ENCODE results near the gene BCLAF1. TPM values are rescaled to one million over a fixed set of nuclear protein-coding genes. Genes with fewer than 3 reads are reported as not detected.

BCLAF1 gene
- total and polyA plus RNA-seq, 2 donors (not counting 3 experiments of a cell fraction or from before 2014, with no cell fraction given): 23.4 to 151 TPM

GRCh38 chr6:136280032-136280609 is 9.5 kb downstream of the BCLAF1 start:
- FAIRE-seq (no peak), DNase-seq (ENCODE audit: low read depth, low spot score) (no peak)
- peaks cover 3 to 17% of the 10 kb centered on the region in 2 experiments for H3K36me3 ChIP-seq (ENCODE audit: control insufficient read depth in 2 of 2, extremely low read depth in 1 of 2, insufficient read depth in 2 of 2, low read length in 2 of 2)
- H2AFZ ChIP-seq (ENCODE audit: low read depth, low read length): no peak overlapping the region
- H3K79me2 ChIP-seq (ENCODE audit: control insufficient read depth, insufficient read depth, low read length): peaks cover 84% of the 10 kb centered on the region
- TF ChIP-seq EZH2 (IDR thresholded peaks at IDR 0.05; ENCODE audit: borderline replicate concordance, low read depth, low read length, severe bottlenecking) (no peak), MYC (IDR thresholded peaks at IDR 0.05; ENCODE audit: low read depth, low read length) (no peak), POLR2AphosphoS5 (IDR thresholded peaks at IDR 0.05; ENCODE audit: insufficient read depth, low read depth, low read length) (no peak), JUN (IDR thresholded peaks at IDR 0.05; ENCODE audit: borderline replicate concordance, insufficient read depth, insufficient read length, low read depth) (no peak), MAX (IDR thresholded peaks at IDR 0.05; ENCODE audit: insufficient read depth, insufficient read length) (no peak), GATA2 (IDR thresholded peaks at IDR 0.05; ENCODE audit: insufficient read depth, insufficient read length, low read depth, low read length) (no peak), FOS (IDR thresholded peaks at IDR 0.05; ENCODE audit: borderline replicate concordance, insufficient read depth, low read length) (no peak), CTCF (IDR thresholded peaks at IDR 0.05; ENCODE audit: extremely low read depth in 1 of 2, insufficient read depth in 1 of 2, low read depth in 1 of 2, low read length in 2 of 2) (no peak), POLR2A (IDR thresholded peaks at IDR 0.05; ENCODE audit: low read depth, low read length) (no peak)
- POLR2A ChIA-PET: no interaction called here
- intact Hi-C loops (cut with micrococcal nuclease): no loop called here
- H3K9ac ChIP-seq (replicated peaks; ENCODE audit: extremely low read depth, insufficient read depth, low read length): no peak overlapping the region
- H3K27me3 ChIP-seq (ENCODE audit: control insufficient read depth in 2 of 2, insufficient read depth in 2 of 2, low read length in 2 of 2): no peaks in the 10 kb centered on the region
- H3K27ac ChIP-seq (ENCODE audit: insufficient read depth, low read depth, low read length): no peak overlapping the region
- no peak overlapping the region for H3K4me3 ChIP-seq (replicated peaks in 1 of 3; ENCODE audit: insufficient read depth in 1 of 3, low read depth in 1 of 3, low read length in 3 of 3)
- BruUV-seq (replicated peaks): no TSS peak
- H3K9me1 ChIP-seq (replicated peaks; ENCODE audit: control insufficient read depth, extremely low read depth, insufficient read depth, low read length): no peaks in the 10 kb centered on the region
- CTCF ChIA-PET: no interaction called here
- H3K4me2 ChIP-seq (ENCODE audit: insufficient read depth, low read length): no peak overlapping the region
- H3K9me3 ChIP-seq (replicated peaks; ENCODE audit: control insufficient read depth, insufficient read depth, low read length): no peaks in the 10 kb centered on the region
- dilution Hi-C loops (cut with MboI; ENCODE audit: extremely low pct_ligation_motif_present, low sequenced_read_pairs): no loop called here
- peaks cover 28% of the 10 kb centered on the region for H4K20me1 ChIP-seq (replicated peaks; ENCODE audit: control insufficient read depth, extremely low read depth, insufficient read depth, low read length)
- H3K4me1 ChIP-seq (ENCODE audit: control insufficient read depth, extremely low read depth, insufficient read depth, low read length): peaks cover 22% of the 10 kb centered on the region

All from endothelial cell of umbilical vein (primary cell).